Aorta (tissue), 5 donors: ENCODE results near the gene PARD3. TPM values are rescaled to one million over a fixed set of nuclear protein-coding genes. Genes with fewer than 3 reads are reported as not detected.

Source experiments
- ATAC-seq: fragments of 200-7000 bp; cut with Tn5 transposase; one replicate; pipeline ENCODE4 v1.9.1; 2022; ENCODE audit warnings: moderate library complexity; ENCODE audit not compliant: low FRiP score
- DNase-seq, 2 donors: peaks; one replicate each; pipeline ENCODE4 v3.0.0-alpha.2; 2020
- H3K27ac ChIP-seq, 2 donors: one replicate each; pipeline ENCODE4 v1.5.1; 2013; ENCODE audit warnings: low read length in 2 of 2, mild to moderate bottlenecking in 2 of 2, moderate library complexity in 2 of 2, control low read depth in 1 of 2, inconsistent platforms in 1 of 2, low read depth in 1 of 2
- H3K27me3 ChIP-seq, 2 donors: one replicate each; pipeline ENCODE4 v1.6.1; 2013; ENCODE audit warnings: control low read depth in 1 of 2, low read length in 1 of 2, mild to moderate bottlenecking in 1 of 2, moderate library complexity in 1 of 2; ENCODE audit not compliant: insufficient read depth in 2 of 2, control insufficient read depth in 1 of 2
- H3K36me3 ChIP-seq, 2 donors: one replicate each; pipeline ENCODE4 v1.6.1; 2013; ENCODE audit warnings: control low read depth in 1 of 2, low read length in 1 of 2, mild to moderate bottlenecking in 1 of 2; ENCODE audit not compliant: insufficient read depth in 2 of 2, control insufficient read depth in 1 of 2
- H3K4me1 ChIP-seq, 2 donors: one replicate each; pipeline ENCODE4 v1.6.1; 2013; ENCODE audit warnings: low read length in 2 of 2, control low read depth in 1 of 2, mild to moderate bottlenecking in 1 of 2, moderate library complexity in 1 of 2; ENCODE audit not compliant: insufficient read depth in 2 of 2, control insufficient read depth in 1 of 2
- H3K4me3 ChIP-seq, 2 donors: one replicate each; pipeline ENCODE4 v1.5.1; 2013; ENCODE audit warnings: low read length in 2 of 2, control low read depth in 1 of 2, mild to moderate bottlenecking in 1 of 2
- H3K9me3 ChIP-seq: one replicate; pipeline ENCODE4 v1.6.1; 2013; ENCODE audit warnings: mild to moderate bottlenecking, low read length; ENCODE audit not compliant: control insufficient read depth
- WGBS, 2 donors: extraction: QIAGEN DNeasy Blood & Tissue Kit; methylation state at CpG; one replicate each; pipeline ENCODE4 v1.1.7; 2013; 5-methylcytosine and 5-hydroxymethylcytosine counted together
- intact Hi-C, 2 donors: fragments of 100-400 bp; cut with DNase I; formaldehyde crosslinking; loops; one replicate each; pipeline versions ENCODE4 v1.14.2 to v1.15.0; 2022
- polyA plus RNA-seq, 2 donors: library from polyadenylated mRNA; stranded (reverse); fragments of 200-250 nt; gene quantifications; one replicate each; pipeline ENCODE4 v1.2.3, GENCODE V29; 2013
- total RNA-seq, 2 donors: library from RNA; stranded (reverse); fragmentation: NEBNext Ultra II Directional; extraction: Animal tissue kit (Norgen Biotek cat#: 25700); gene quantifications; one replicate each; pipeline ENCODE4 v1.2.1, GENCODE V29; 2021
- donor health status: healthy with polysubstance abuse.
- donor health status: Bipolar disorder and iron deficiency.
- donor health status: DM: no; HTN: no; CAD: no.
- donor health status: DM: no; HTN: no; CAD: no.
- donor health status: DM: yes; HTN: yes; CAD: no.

PARD3 gene
- total and polyA plus RNA-seq, 4 donors: 6.4 to 33.0 (median 28.7) TPM

DNA sequence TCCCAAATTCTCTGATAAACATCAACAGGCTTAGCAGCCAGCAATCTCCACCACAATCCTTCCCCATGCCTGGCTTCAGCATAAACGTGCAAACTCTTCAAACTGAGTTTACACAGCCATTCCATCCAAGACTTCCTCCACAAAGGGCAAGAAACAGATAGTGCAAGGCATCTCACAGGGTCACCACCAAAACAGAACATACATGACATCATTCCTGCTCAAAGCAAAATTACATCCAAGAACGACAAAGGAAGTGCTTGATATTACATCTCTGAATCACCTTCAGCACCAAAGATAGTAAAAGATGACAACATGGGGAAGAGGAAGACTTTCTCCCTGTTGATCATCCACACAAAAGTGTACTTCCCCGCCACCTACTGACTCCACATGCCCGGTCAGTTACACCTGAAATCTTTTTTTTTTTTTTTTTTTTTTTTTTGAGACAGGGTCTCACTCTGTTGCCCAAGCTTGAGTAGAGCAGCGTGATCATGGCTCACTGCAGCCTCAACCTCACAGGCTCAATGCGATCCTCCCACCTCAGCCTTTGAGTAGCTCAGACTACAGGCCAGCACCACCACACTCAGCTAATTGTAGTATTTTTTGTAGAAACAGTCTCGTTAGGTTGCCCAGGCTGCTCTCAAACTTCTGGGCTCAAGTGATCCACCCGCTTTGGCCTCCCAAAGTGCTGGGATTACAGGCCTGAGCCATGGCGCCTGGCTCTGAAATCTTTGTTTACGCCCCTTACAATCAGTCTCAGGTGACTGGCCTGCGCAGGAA, 127.5 kb downstream of the PARD3 start:
- no peak overlapping the region for H3K27ac ChIP-seq
- no peaks in the 10 kb centered on the region for H3K36me3 ChIP-seq
- DNase-seq (no peak), ATAC-seq (peak; percentile 17)
- intact Hi-C loops: no loop called here
- H3K4me1 ChIP-seq: no peaks in the 10 kb centered on the region
- H3K9me3 ChIP-seq: no peaks in the 10 kb centered on the region
- no peaks in the 10 kb centered on the region for H3K27me3 ChIP-seq
- WGBS, 2 donors: 90 to 91% methylated on average over 11 of the region's 11 CpGs
- H3K4me3 ChIP-seq: no peak overlapping the region

DNA sequence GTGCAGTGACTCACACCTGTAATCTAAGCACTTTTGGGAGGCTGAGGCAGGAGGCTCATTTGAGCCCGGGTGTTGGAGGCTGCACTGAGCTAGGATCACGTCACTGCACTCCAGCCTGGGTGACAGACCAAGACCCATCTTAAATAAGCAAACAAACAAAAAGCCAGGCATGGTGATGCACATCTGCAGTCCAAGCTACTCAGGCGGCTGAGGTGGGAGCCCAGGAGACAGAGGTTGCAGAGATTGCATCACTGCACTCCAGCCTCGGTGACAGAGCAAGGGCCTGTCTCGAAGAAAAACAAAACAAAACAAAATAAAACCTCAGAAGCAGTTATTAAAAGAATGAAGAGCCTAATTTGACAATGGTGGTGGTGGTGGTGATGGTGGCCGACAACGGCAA, 132.5 kb downstream of the PARD3 start:
- H3K36me3 ChIP-seq: no peaks in the 10 kb centered on the region
- no peak overlapping the region for H3K27ac ChIP-seq
- ATAC-seq (no peak), DNase-seq (no peak)
- H3K9me3 ChIP-seq: no peaks in the 10 kb centered on the region
- intact Hi-C loops: no loop called here
- WGBS, 2 donors: 94 to 95% methylated on average over 7 of the region's 7 CpGs
- H3K27me3 ChIP-seq: no peaks in the 10 kb centered on the region
- no peak overlapping the region for H3K4me3 ChIP-seq
- H3K4me1 ChIP-seq: no peaks in the 10 kb centered on the region

GRCh38 chr10:34681933-34682332, 133.2 kb downstream of the PARD3 start:
- DNase-seq (no peak), ATAC-seq (no peak)
- Histone ChIP-seq H3K4me1 (no peaks in the 10 kb centered on the region), H3K9me3 (no peaks in the 10 kb centered on the region), H3K4me3 (no peak overlapping the region), H3K27ac (no peak overlapping the region), H3K27me3 (no peaks in the 10 kb centered on the region), H3K36me3 (no peaks in the 10 kb centered on the region)
- WGBS, 2 donors: 95 to 96% methylated on average over 5 of the region's 5 CpGs
- intact Hi-C loops: no loop called here

- no peaks in the 10 kb centered on the region for H3K9me3 ChIP-seq
- DNase-seq: no peak
- no peak for ATAC-seq
- no peaks in the 10 kb centered on the region for H3K27me3 ChIP-seq
- 93 to 95% methylated on average over 8 of the region's 8 CpGs for WGBS, 2 donors
- intact Hi-C loops: no loop called here
- no peak overlapping the region for H3K27ac ChIP-seq
- H3K4me1 ChIP-seq: no peaks in the 10 kb centered on the region
- H3K4me3 ChIP-seq: no peak overlapping the region
- no peaks in the 10 kb centered on the region for H3K36me3 ChIP-seq
These were observed 135.9 kb downstream of the PARD3 start for GRCh38 chr10:34679177-34679576.

GRCh38 chr10:34677591-34677990, 137.5 kb downstream of the PARD3 start:
- no peak for DNase-seq
- WGBS, 2 donors: 79 to 81% methylated on average over 4 of the region's 4 CpGs
- Histone ChIP-seq H3K4me1 (no peaks in the 10 kb centered on the region), H3K27me3 (no peaks in the 10 kb centered on the region), H3K4me3 (no peak overlapping the region), H3K36me3 (no peaks in the 10 kb centered on the region), H3K9me3 (no peaks in the 10 kb centered on the region), H3K27ac (no peak overlapping the region)
- no peak for ATAC-seq
- intact Hi-C loops: no loop called here

DNA sequence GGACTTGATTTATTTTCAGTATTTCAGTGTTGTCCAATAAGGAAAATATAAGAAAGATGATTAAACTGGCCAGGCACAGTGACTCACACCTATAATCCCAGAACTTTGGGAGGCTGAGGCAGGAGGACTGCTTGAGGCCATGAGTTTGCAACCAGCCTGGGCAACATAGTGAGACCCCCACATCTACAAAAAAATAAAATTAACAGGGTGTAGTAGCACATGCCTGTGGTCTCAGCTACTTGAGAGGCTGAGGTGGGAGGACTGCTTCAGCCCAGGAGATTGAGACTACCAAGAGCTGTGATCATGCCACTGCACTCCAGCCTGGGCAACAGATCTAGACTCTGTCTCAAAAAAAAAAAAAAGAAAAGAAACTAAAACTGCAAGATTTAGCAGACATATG, 138.0 kb downstream of the PARD3 start:
- Histone ChIP-seq H3K27ac (no peak overlapping the region), H3K4me3 (no peak overlapping the region), H3K4me1 (no peaks in the 10 kb centered on the region), H3K36me3 (no peaks in the 10 kb centered on the region), H3K27me3 (no peaks in the 10 kb centered on the region), H3K9me3 (no peaks in the 10 kb centered on the region)
- intact Hi-C loops: no loop called here
- DNase-seq: no peak
- no peak for ATAC-seq

- no peaks in the 10 kb centered on the region for H3K4me1 ChIP-seq
- intact Hi-C loops: no loop called here
- no peaks in the 10 kb centered on the region for H3K9me3 ChIP-seq
- DNase-seq (no peak), ATAC-seq (no peak)
- no peak overlapping the region for H3K27ac ChIP-seq
- H3K4me3 ChIP-seq: no peak overlapping the region
- H3K36me3 ChIP-seq: no peaks in the 10 kb centered on the region
- 90 to 94% methylated on average over 8 of the region's 8 CpGs for WGBS, 2 donors
- H3K27me3 ChIP-seq: no peaks in the 10 kb centered on the region
These were observed 140.9 kb downstream of the PARD3 start for GRCh38 chr10:34674176-34674575.

DNA sequence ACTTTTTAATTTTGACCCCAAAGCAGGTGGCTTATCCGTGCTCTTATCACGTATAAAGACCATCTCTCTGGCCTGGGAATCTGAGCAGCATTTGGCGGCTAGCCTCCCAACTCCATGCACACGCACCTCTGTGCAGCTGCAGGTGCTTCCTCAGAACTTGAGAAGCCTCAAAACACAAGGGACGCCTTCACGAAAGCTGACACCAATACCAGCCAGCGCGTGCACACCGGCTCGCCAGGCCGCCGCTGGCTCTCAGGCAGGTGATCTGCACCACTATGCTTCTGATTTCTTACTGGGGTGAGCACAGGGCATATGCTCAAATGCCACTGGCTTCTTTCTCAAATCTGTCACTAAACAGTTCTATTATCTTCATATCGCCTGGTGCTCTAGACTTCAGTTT, 145.0 kb downstream of the PARD3 start:
- no peak overlapping the region for H3K4me3 ChIP-seq
- WGBS, 2 donors: 92 to 96% methylated on average over 13 of the region's 13 CpGs
- H3K27me3 ChIP-seq: no peaks in the 10 kb centered on the region
- no peak for ATAC-seq
- DNase-seq: no peak
- no peaks in the 10 kb centered on the region for H3K9me3 ChIP-seq
- no peaks in the 10 kb centered on the region for H3K4me1 ChIP-seq
- no peak overlapping the region for H3K27ac ChIP-seq
- intact Hi-C loops: no loop called here
- H3K36me3 ChIP-seq: no peaks in the 10 kb centered on the region

- 93 to 95% methylated on average over 3 of the region's 3 CpGs for WGBS, 2 donors
- DNase-seq: no peak
- intact Hi-C loops: loop anchor here (5.0 to 10.0 kb wide), 3 partner anchors 146 to 546 kb away; partner anchors contain the start of gene PARD3 (in 1 of the 2)
These were observed 146.0 kb downstream of the PARD3 start for GRCh38 chr10:34669079-34669478.

More at GRCh38 chr10:34669079-34669478, 146.0 kb downstream of the PARD3 start:
- no peaks in the 10 kb centered on the region for H3K27me3 ChIP-seq
- no peak overlapping the region for H3K27ac ChIP-seq
- no peak overlapping the region for H3K4me3 ChIP-seq
- no peaks in the 10 kb centered on the region for H3K36me3 ChIP-seq
- no peaks in the 10 kb centered on the region for H3K9me3 ChIP-seq
- no peaks in the 10 kb centered on the region for H3K4me1 ChIP-seq
- ATAC-seq: no peak
